Measurements from ENCODE around the gene GABRB1.

- TF ChIP-seq CTCF (IDR thresholded peaks at IDR 0.05) (no peak), POLR2A (IDR thresholded peaks at IDR 0.05) (no peak)
These were observed 18.0 kb downstream of the GABRB1 start for GRCh38 chr4:47049347-47049746.

Measured in right lobe of liver (tissue), 4 donors.